NT2/D1 (cell line): ENCODE measurements around the gene AIDA.
A peak's percentile ranks its signal among the peaks of the same experiment; 100 is the strongest.

Experiments
- DNase-seq: peaks from one replicate; pipeline ENCODE4 v3.0.0-alpha.2; 2011; ENCODE audit warnings: low read depth, low spot score
- H3K27me3 ChIP-seq: 2 replicates; pipeline ENCODE4 v1.6.0; 2011; ENCODE audit warnings: mild to moderate bottlenecking; ENCODE audit not compliant: insufficient read length, insufficient read depth
- H3K36me3 ChIP-seq: 2 replicates; pipeline ENCODE4 v1.6.1; 2011; ENCODE audit warnings: mild to moderate bottlenecking, low read length, mixed read lengths; ENCODE audit not compliant: insufficient read depth, insufficient read length
- H3K4me1 ChIP-seq: 2 replicates; pipeline ENCODE4 v1.5.1; 2011; ENCODE audit not compliant: insufficient read depth, insufficient read length
- H3K4me3 ChIP-seq: 2 replicates; pipeline ENCODE4 v1.5.1; 2011; ENCODE audit warnings: low read depth; ENCODE audit not compliant: insufficient read length
- H3K9ac ChIP-seq: 2 replicates; pipeline ENCODE4 v1.6.0; 2011; ENCODE audit warnings: low read depth; ENCODE audit not compliant: insufficient read length
- H3K9me3 ChIP-seq: 2 replicates; pipeline ENCODE4 v1.5.1; 2011; ENCODE audit warnings: mild to moderate bottlenecking, low read length; ENCODE audit not compliant: insufficient read depth
- SUZ12 ChIP-seq: IDR thresholded peaks from 2 replicates; pipeline ENCODE4 v1.6.1; 2011; ENCODE audit not compliant: insufficient read length, insufficient read depth; ENCODE audit errors: extremely low read depth
- YY1 ChIP-seq: IDR thresholded peaks from 2 replicates; pipeline ENCODE4 v1.6.1; 2011; ENCODE audit not compliant: insufficient read length, insufficient read depth
- ZNF274 ChIP-seq: IDR thresholded peaks from 2 replicates; pipeline ENCODE4 v1.6.1; 2011; ENCODE audit warnings: mild to moderate bottlenecking, low read depth, low read length

Gene AIDA

GRCh38 chr1:222657899-222658298 lies 54.4 kb downstream of the AIDA start:
- H3K36me3 ChIP-seq: peaks cover 87% of the 10 kb centered on the region
- H3K27me3 ChIP-seq: no peaks in the 10 kb centered on the region
- H3K9ac ChIP-seq: no peak overlapping the region
- DNase-seq: no peak
- no peak for TF ChIP-seq ZNF274
- H3K4me3 ChIP-seq: no peak overlapping the region
- H3K9me3 ChIP-seq: no peaks in the 10 kb centered on the region
- H3K4me1 ChIP-seq: no peaks in the 10 kb centered on the region

GRCh38 chr1:222656391-222657155 lies 55.7 kb downstream of the AIDA start:
- H3K4me1 ChIP-seq: no peaks in the 10 kb centered on the region
- H3K9ac ChIP-seq: no peak overlapping the region
- H3K4me3 ChIP-seq: no peak overlapping the region
- peaks cover 87% of the 10 kb centered on the region for H3K36me3 ChIP-seq
- H3K9me3 ChIP-seq: no peaks in the 10 kb centered on the region
- no peak for DNase-seq
- H3K27me3 ChIP-seq: no peaks in the 10 kb centered on the region
- TF ChIP-seq ZNF274 (no peak), SUZ12 (no peak), YY1 (no peak)

GRCh38 chr1:222654849-222655248 lies 57.4 kb downstream of the AIDA start:
- no peaks in the 10 kb centered on the region for H3K27me3 ChIP-seq
- peaks cover 83% of the 10 kb centered on the region for H3K36me3 ChIP-seq
- H3K4me1 ChIP-seq: no peaks in the 10 kb centered on the region
- DNase-seq: no peak
- no peak overlapping the region for H3K4me3 ChIP-seq
- no peak overlapping the region for H3K9ac ChIP-seq
- H3K9me3 ChIP-seq: no peaks in the 10 kb centered on the region
- TF ChIP-seq YY1 (no peak), SUZ12 (no peak), ZNF274 (no peak)

- H3K4me1 ChIP-seq: no peaks in the 10 kb centered on the region
- H3K27me3 ChIP-seq: no peaks in the 10 kb centered on the region
- peaks cover 80% of the 10 kb centered on the region for H3K36me3 ChIP-seq
- TF ChIP-seq SUZ12: no peak
- no peak for TF ChIP-seq YY1
- TF ChIP-seq ZNF274: no peak
- no peak for DNase-seq
- no peaks in the 10 kb centered on the region for H3K9me3 ChIP-seq
- H3K4me3 ChIP-seq: no peak overlapping the region
- no peak overlapping the region for H3K9ac ChIP-seq
Observed at GRCh38 chr1:222653178-222653827, 59.0 kb downstream of the AIDA start.

- H3K4me3 ChIP-seq: no peak overlapping the region
- H3K9me3 ChIP-seq: no peaks in the 10 kb centered on the region
- no peaks in the 10 kb centered on the region for H3K4me1 ChIP-seq
- H3K27me3 ChIP-seq: no peaks in the 10 kb centered on the region
- peaks cover 79% of the 10 kb centered on the region for H3K36me3 ChIP-seq
- no peak for DNase-seq
- no peak overlapping the region for H3K9ac ChIP-seq
- TF ChIP-seq YY1 (no peak), SUZ12 (no peak), ZNF274 (no peak)
Observed at GRCh38 chr1:222652676-222653075, 59.6 kb downstream of the AIDA start.

- Histone ChIP-seq H3K4me3 (peak overlapping the region; percentile 89), H3K9ac (peak overlapping the region; percentile 90), H3K36me3 (peaks cover 38% of the 10 kb centered on the region), H3K9me3 (no peaks in the 10 kb centered on the region), H3K4me1 (no peaks in the 10 kb centered on the region), H3K27me3 (no peaks in the 10 kb centered on the region)
- DNase-seq: no peak
- TF ChIP-seq SUZ12 (no peak), ZNF274 (no peak), YY1 (no peak)
Observed at GRCh38 chr1:222644636-222644980, 67.7 kb downstream of the AIDA start.

- H3K9ac ChIP-seq: peak overlapping the region; percentile 90
- DNase-seq: peak; percentile 99
- TF ChIP-seq ZNF274: no peak
- TF ChIP-seq YY1: no peak
- TF ChIP-seq SUZ12: no peak
- no peaks in the 10 kb centered on the region for H3K9me3 ChIP-seq
- H3K36me3 ChIP-seq: peaks cover 36% of the 10 kb centered on the region
- no peaks in the 10 kb centered on the region for H3K27me3 ChIP-seq
- H3K4me3 ChIP-seq: peak overlapping the region; percentile 89
- no peaks in the 10 kb centered on the region for H3K4me1 ChIP-seq
Observed at GRCh38 chr1:222643938-222644635, 68.2 kb downstream of the AIDA start.
